Vagina (tissue), 2 donors: ENCODE measurements around the gene CPVL.

Experiments used
- POLR2A ChIP-seq, 2 donors: fragments of 450-650 bp; IDR thresholded peaks; one replicate each; pipeline ENCODE4 v1.6.1; 2017; ENCODE audit warnings: antibody characterized with exemption in 2 of 2, mild to moderate bottlenecking in 2 of 2, moderate library complexity in 2 of 2
- POLR2AphosphoS5 ChIP-seq, 2 donors: sonication (generic); formaldehyde crosslinking; IDR thresholded peaks; one replicate each; pipeline ENCODE4 v1.9.0; 2017; ENCODE audit warnings: antibody characterized with exemption in 2 of 2, mild to moderate bottlenecking in 2 of 2, low read depth in 1 of 2; ENCODE audit not compliant: insufficient read depth in 1 of 2
- TF ChIP-seq, protein P1 (sequence below), 3 experiments: fragments of 450-650 bp in 2 of 3; fragments of 200-600 bp in 1 of 3; sonication (generic) in 1 of 3; IDR thresholded peaks; one replicate each; pipeline ENCODE4 v1.5.1; 2017 to 2019; ENCODE audit warnings: antibody characterized with exemption in 3 of 3, mild to moderate bottlenecking in 2 of 3, moderate library complexity in 2 of 3

DNA sequence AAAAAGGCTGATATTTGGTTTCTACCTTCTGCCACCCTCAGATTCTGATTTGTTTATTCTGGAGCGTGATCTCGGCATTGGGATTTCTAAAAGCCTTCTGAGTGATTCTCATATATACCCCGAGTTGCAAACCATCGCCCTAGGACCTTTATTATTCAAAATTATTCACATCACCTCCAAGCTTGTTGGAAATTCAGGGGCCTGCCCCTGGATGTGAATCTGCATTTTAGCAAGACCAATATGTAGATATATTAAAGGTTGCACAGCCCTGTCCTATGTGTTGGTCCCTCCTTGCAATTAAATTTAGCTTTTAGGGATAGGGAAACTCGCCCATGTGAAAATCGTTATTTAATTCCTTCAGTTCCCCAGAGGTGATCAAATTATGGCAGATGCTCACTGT lies 39.3 kb upstream of the CPVL start:
- TF ChIP-seq POLR2AphosphoS5 (IDR thresholded peaks at IDR 0.05; ENCODE audit: insufficient read depth in 1 of 2, low read depth in 1 of 2) = no peak
- TF ChIP-seq POLR2A (IDR thresholded peaks at IDR 0.05) = no peak
- TF ChIP-seq, protein P1, sequence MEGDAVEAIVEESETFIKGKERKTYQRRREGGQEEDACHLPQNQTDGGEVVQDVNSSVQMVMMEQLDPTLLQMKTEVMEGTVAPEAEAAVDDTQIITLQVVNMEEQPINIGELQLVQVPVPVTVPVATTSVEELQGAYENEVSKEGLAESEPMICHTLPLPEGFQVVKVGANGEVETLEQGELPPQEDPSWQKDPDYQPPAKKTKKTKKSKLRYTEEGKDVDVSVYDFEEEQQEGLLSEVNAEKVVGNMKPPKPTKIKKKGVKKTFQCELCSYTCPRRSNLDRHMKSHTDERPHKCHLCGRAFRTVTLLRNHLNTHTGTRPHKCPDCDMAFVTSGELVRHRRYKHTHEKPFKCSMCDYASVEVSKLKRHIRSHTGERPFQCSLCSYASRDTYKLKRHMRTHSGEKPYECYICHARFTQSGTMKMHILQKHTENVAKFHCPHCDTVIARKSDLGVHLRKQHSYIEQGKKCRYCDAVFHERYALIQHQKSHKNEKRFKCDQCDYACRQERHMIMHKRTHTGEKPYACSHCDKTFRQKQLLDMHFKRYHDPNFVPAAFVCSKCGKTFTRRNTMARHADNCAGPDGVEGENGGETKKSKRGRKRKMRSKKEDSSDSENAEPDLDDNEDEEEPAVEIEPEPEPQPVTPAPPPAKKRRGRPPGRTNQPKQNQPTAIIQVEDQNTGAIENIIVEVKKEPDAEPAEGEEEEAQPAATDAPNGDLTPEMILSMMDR (IDR thresholded peaks at IDR 0.05) = no peak
